Measurements from ENCODE around the gene HBE1. TPM values are rescaled to one million over a fixed set of nuclear protein-coding genes. Genes with fewer than 3 reads are reported as not detected.

Gene HBE1
- total RNA-seq, 2 donors from 2014 or later = not detected

DNA sequence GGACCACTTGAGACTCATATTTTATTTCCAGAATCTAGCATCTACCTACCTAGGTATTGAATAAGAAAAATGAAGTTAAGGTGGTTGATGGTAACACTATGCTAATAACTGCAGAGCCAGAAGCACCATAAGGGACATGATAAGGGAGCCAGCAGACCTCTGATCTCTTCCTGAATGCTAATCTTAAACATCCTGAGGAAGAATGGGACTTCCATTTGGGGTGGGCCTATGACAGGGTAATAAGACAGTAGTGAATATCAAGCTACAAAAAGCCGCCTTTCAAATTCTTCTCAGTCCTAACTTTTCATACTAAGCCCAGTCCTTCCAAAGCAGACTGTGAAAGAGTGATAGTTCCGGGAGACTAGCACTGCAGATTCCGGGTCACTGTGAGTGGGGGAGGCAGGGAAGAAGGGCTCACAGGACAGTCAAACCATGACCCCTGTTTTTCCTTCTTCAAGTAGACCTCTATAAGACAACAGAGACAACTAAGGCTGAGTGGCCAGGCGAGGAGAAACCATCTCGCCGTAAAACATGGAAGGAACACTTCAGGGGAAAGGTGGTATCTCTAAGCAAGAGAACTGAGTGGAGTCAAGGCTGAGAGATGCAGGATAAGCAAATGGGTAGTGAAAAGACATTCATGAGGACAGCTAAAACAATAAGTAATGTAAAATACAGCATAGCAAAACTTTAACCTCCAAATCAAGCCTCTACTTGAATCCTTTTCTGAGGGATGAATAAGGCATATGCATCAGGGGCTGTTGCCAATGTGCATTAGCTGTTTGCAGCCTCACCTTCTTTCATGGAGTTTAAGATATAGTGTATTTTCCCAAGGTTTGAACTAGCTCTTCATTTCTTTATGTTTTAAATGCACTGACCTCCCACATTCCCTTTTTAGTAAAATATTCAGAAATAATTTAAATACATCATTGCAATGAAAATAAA lies 44.9 kb downstream of the HBE1 start:
- H3K27me3 ChIP-seq (replicated peaks; ENCODE audit: insufficient read depth) = no peaks in the 10 kb centered on the region
- H3K4me1 ChIP-seq (ENCODE audit: control insufficient read depth in 1 of 2, low read depth in 2 of 2) = no peaks in the 10 kb centered on the region
- ATAC-seq (ENCODE audit: insufficient number of reproducible peaks, low FRiP score, low read depth) (no peak), DNase-seq (ENCODE audit: low spot score) (no peak)
- no peaks in the 10 kb centered on the region for H3K9me3 ChIP-seq
- H3K27ac ChIP-seq = no peak overlapping the region
- TF ChIP-seq, protein P1, sequence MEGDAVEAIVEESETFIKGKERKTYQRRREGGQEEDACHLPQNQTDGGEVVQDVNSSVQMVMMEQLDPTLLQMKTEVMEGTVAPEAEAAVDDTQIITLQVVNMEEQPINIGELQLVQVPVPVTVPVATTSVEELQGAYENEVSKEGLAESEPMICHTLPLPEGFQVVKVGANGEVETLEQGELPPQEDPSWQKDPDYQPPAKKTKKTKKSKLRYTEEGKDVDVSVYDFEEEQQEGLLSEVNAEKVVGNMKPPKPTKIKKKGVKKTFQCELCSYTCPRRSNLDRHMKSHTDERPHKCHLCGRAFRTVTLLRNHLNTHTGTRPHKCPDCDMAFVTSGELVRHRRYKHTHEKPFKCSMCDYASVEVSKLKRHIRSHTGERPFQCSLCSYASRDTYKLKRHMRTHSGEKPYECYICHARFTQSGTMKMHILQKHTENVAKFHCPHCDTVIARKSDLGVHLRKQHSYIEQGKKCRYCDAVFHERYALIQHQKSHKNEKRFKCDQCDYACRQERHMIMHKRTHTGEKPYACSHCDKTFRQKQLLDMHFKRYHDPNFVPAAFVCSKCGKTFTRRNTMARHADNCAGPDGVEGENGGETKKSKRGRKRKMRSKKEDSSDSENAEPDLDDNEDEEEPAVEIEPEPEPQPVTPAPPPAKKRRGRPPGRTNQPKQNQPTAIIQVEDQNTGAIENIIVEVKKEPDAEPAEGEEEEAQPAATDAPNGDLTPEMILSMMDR (IDR thresholded peaks at IDR 0.05) = no peak
- no peak overlapping the region for H3K4me3 ChIP-seq
- no peaks in the 10 kb centered on the region for H3K36me3 ChIP-seq

DNA sequence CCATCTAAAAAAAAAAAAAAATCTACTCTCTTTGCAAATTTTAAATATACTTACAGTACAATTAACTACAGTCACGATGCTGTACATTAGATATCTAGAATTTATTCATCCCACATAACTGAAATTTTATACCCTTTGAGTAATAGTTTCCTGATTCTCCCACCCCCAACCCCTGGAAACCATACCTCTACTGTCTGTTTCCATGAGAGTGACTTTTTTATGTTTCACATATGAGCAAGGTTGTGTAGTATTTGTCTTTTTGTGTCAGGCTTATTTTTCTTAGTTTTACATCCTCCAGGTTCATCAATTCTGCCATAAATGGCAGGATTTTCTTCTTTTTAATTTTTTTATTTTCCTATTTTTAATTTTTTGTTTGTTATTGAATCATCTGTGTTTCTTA lies 46.1 kb downstream of the HBE1 start:
- H3K9me3 ChIP-seq = no peaks in the 10 kb centered on the region
- ATAC-seq (ENCODE audit: insufficient number of reproducible peaks, low FRiP score, low read depth) = no peak
- no peak overlapping the region for H3K4me3 ChIP-seq
- H3K27ac ChIP-seq = no peak overlapping the region
- DNase-seq (ENCODE audit: low spot score) = no peak
- TF ChIP-seq, protein P1 (IDR thresholded peaks at IDR 0.05) = no peak
- H3K4me1 ChIP-seq (ENCODE audit: control insufficient read depth in 1 of 2, low read depth in 2 of 2) = no peaks in the 10 kb centered on the region
- H3K36me3 ChIP-seq = no peaks in the 10 kb centered on the region
- no peaks in the 10 kb centered on the region for H3K27me3 ChIP-seq (replicated peaks; ENCODE audit: insufficient read depth)

DNA sequence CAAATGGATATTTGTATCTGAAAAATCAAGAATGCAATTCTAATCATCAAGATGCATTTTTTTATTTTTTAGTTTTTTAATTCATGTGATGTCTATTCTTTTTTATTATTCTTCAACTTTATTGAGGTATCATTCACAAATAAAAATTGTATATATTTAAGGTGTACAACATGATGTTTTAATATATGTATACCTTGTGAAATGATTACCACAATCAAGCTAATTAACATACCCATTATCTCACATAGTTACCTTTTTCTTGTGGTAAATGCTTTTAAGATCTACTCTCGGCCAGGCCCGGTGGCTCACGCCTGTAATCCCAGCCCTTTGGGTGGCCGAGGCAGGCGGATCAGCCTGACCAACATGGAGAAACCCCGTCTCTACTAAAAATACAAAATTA lies 46.6 kb downstream of the HBE1 start:
- no peak for DNase-seq (ENCODE audit: low spot score)
- no peaks in the 10 kb centered on the region for H3K36me3 ChIP-seq
- H3K27me3 ChIP-seq (replicated peaks; ENCODE audit: insufficient read depth) = no peaks in the 10 kb centered on the region
- H3K4me1 ChIP-seq (ENCODE audit: control insufficient read depth in 1 of 2, low read depth in 2 of 2) = no peaks in the 10 kb centered on the region
- no peak overlapping the region for H3K27ac ChIP-seq
- H3K9me3 ChIP-seq = no peaks in the 10 kb centered on the region
- no peak overlapping the region for H3K4me3 ChIP-seq
- ATAC-seq (ENCODE audit: insufficient number of reproducible peaks, low FRiP score, low read depth) = no peak
- TF ChIP-seq, protein P1 (IDR thresholded peaks at IDR 0.05) = no peak

Other genes with a start within 250 kb of the HBE1 start
- gene OR52J3, start 223.4 kb downstream of the HBE1 start, total RNA-seq = not detected
- gene OR52E2, start 210.3 kb downstream of the HBE1 start, total RNA-seq = not detected
- gene OR52E1, start 200.4 kb downstream of the HBE1 start, total RNA-seq = not detected
- gene OR52A5, start 131.6 kb downstream of the HBE1 start, total RNA-seq = not detected
- not detected for gene OR52A1, start 115.2 kb downstream of the HBE1 start, total RNA-seq
- not detected for gene OR51V1, start 69.3 kb downstream of the HBE1 start, total RNA-seq
- gene HBB, start 42.9 kb downstream of the HBE1 start, total RNA-seq = 100 to 1,000 TPM in 1 of 2 donors, 10 to 100 TPM in 1; 10.2 to 257 TPM
- gene HBD, start 35.5 kb downstream of the HBE1 start, total RNA-seq = not detected
- not detected for gene HBG1, start 20.1 kb downstream of the HBE1 start, total RNA-seq
- gene HBG2, start 15.2 kb downstream of the HBE1 start, total RNA-seq = not detected
- not detected for gene OR51B4, start 32.0 kb upstream of the HBE1 start, total RNA-seq
- gene OR51B2, start 54.4 kb upstream of the HBE1 start, total RNA-seq = not detected
- 1 to 10 TPM in 1 of 2 donors, under 1 TPM in 1; 0.49 to 4.2 TPM for gene OR51B5, start 73.6 kb upstream of the HBE1 start, total RNA-seq
- gene OR51B6, start 81.6 kb upstream of the HBE1 start, total RNA-seq = not detected
- not detected for gene OR51M1, start 113.9 kb upstream of the HBE1 start, total RNA-seq
- not detected for gene OR51Q1, start 152.2 kb upstream of the HBE1 start, total RNA-seq
- not detected for gene OR51I1, start 171.6 kb upstream of the HBE1 start, total RNA-seq
- gene OR51I2, start 179.4 kb upstream of the HBE1 start, total RNA-seq = not detected
- gene OR52D1, start 218.7 kb upstream of the HBE1 start, total RNA-seq = not detected
- gene UBQLN3, start 240.0 kb upstream of the HBE1 start, total RNA-seq = 1 to 10 TPM in 1 of 2 donors, under 1 TPM in 1; 0.63 to 1.5 TPM
- 1 to 10 TPM in 1 of 2 donors, under 1 TPM in 1; 0.56 to 1.4 TPM for gene UBQLNL, start 246.8 kb upstream of the HBE1 start, total RNA-seq